Ishikawa (cell line): Measurements from ENCODE around the gene SLC6A6.

Experiments used
- CEBPB ChIP-seq: IDR thresholded peaks from 2 replicates; pipeline ENCODE4 v1.6.1; 2012
- EGR1 ChIP-seq: IDR thresholded peaks from 2 replicates; pipeline ENCODE4 v1.6.1; 2012
- EP300 ChIP-seq: IDR thresholded peaks from 2 replicates; pipeline ENCODE4 v1.6.1; 2012; ENCODE audit warnings: borderline replicate concordance
- MAX ChIP-seq: IDR thresholded peaks from 2 replicates; pipeline ENCODE4 v1.6.1; 2012
- RAD21 ChIP-seq: IDR thresholded peaks from 2 replicates; pipeline ENCODE4 v1.6.1; 2012; ENCODE audit warnings: low read depth
- TAF1 ChIP-seq: IDR thresholded peaks from 2 replicates; pipeline ENCODE4 v1.6.1; 2012; ENCODE audit warnings: low read depth, mild to moderate bottlenecking
- USF1 ChIP-seq: IDR thresholded peaks from 2 replicates; pipeline ENCODE4 v1.6.1; 2012

DNA sequence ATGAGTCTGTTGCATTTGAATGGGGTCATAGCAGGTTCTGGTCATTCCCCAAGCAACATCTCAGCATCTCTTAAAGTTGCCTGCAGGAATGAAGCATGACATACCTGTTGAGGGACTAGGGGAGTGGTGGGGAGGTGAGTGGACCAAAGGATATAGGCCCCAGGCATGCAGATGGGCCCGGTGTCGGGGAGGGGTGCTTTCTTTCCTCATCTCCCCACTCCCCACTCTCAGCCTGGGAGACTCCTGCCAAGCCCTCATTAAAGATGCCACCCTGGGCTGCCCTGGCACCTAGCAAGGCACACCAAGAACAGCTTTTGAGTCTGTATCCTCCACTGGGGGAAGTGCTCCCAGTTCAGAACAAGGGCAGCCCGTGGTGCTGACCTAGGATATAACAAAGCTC, 83.6 kb downstream of the SLC6A6 start:
- TF ChIP-seq EP300 (no peak), MAX (no peak), USF1 (no peak), CEBPB (no peak), EGR1 (no peak), TAF1 (no peak), RAD21 (no peak)
